ENCODE measurements around the gene RPTOR.

Gene RPTOR

DNA sequence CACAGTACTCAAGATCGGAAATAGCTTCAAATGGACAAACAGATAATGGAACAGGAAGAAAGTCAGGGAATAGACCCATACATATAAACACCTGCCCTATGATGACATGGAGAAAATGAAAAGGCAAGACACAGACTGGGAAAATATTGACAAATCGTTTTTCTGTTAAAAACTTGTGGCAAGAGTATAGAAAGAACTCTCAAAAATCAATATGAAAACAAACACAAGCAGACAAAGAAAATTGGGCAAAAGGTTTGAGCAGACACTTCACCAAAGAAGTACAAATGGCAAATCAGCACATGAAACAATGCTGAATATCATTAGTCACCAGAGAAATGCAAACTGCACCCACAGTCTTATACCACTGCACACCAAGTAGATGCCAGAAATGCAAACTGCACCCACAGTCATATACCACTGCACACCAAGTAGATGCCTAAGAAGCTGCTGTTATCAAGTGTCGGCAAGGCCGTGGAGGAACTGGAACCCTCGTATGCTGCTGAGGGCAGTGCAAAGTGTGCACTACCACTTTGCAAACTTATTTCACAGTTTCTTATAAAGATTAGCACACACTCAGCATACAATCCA lies 323.5 kb downstream of the RPTOR start:
- TF ChIP-seq TOX (CRISPR knock-in tag; IDR thresholded peaks at IDR 0.05; ENCODE audit: borderline replicate concordance) (no peak), ZNF70 (CRISPR knock-in tag; IDR thresholded peaks at IDR 0.05) (no peak), OSR1 (CRISPR knock-in tag; IDR thresholded peaks at IDR 0.05) (no peak), RARB (CRISPR knock-in tag; IDR thresholded peaks at IDR 0.05) (no peak), ZC3H10 (CRISPR knock-in tag; IDR thresholded peaks at IDR 0.05) (no peak), GLIS3 (CRISPR knock-in tag; IDR thresholded peaks at IDR 0.05) (no peak), ZFP3 (CRISPR knock-in tag; IDR thresholded peaks at IDR 0.05) (no peak), CSDC2 (CRISPR knock-in tag; IDR thresholded peaks at IDR 0.05) (no peak), ZFP30 (CRISPR knock-in tag; IDR thresholded peaks at IDR 0.05) (no peak)
- TF ChIP-seq, protein P1, sequence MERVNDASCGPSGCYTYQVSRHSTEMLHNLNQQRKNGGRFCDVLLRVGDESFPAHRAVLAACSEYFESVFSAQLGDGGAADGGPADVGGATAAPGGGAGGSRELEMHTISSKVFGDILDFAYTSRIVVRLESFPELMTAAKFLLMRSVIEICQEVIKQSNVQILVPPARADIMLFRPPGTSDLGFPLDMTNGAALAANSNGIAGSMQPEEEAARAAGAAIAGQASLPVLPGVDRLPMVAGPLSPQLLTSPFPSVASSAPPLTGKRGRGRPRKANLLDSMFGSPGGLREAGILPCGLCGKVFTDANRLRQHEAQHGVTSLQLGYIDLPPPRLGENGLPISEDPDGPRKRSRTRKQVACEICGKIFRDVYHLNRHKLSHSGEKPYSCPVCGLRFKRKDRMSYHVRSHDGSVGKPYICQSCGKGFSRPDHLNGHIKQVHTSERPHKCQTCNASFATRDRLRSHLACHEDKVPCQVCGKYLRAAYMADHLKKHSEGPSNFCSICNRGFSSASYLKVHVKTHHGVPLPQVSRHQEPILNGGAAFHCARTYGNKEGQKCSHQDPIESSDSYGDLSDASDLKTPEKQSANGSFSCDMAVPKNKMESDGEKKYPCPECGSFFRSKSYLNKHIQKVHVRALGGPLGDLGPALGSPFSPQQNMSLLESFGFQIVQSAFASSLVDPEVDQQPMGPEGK (CRISPR knock-in tag; IDR thresholded peaks at IDR 0.05; ENCODE audit: borderline replicate concordance), result no peak
- TF ChIP-seq, protein P2, sequence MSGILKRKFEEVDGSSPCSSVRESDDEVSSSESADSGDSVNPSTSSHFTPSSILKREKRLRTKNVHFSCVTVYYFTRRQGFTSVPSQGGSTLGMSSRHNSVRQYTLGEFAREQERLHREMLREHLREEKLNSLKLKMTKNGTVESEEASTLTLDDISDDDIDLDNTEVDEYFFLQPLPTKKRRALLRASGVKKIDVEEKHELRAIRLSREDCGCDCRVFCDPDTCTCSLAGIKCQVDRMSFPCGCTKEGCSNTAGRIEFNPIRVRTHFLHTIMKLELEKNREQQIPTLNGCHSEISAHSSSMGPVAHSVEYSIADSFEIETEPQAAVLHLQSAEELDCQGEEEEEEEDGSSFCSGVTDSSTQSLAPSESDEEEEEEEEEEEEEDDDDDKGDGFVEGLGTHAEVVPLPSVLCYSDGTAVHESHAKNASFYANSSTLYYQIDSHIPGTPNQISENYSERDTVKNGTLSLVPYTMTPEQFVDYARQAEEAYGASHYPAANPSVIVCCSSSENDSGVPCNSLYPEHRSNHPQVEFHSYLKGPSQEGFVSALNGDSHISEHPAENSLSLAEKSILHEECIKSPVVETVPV (CRISPR knock-in tag; IDR thresholded peaks at IDR 0.05), result no peak
- no peak for ATAC-seq

DNA sequence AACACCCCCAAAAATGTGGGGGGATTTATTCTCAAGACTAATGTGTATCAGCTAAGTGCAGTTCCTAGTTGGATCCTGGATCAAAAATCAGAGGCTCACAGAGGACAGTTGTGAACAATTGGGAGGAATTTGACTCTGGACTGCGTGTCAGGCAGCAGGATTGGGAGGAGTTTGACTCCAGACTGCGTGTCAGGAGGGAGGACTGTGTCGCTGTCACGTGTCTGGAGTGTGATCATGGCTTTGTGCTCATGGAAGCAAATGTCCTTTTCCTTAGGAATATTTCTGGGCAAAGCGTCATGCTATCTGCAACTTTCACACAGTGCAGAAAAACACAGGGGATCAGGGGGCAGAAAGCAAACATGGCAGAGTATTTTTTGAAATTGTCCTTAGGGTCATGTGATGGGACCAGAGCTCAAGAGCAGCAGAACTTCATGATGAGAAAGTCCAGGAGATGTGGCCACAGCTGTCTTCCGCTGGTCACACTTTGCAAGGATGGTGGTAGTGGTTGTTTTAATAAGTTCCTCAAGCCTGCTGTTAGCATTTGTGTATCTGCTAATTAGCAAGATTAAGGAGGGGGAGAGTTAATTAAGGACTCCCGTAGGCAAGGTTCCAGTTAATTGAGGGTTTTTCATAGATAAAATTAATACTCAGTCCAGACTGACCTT lies 325.0 kb downstream of the RPTOR start:
- ATAC-seq, result no peak
- TF ChIP-seq, protein P3, sequence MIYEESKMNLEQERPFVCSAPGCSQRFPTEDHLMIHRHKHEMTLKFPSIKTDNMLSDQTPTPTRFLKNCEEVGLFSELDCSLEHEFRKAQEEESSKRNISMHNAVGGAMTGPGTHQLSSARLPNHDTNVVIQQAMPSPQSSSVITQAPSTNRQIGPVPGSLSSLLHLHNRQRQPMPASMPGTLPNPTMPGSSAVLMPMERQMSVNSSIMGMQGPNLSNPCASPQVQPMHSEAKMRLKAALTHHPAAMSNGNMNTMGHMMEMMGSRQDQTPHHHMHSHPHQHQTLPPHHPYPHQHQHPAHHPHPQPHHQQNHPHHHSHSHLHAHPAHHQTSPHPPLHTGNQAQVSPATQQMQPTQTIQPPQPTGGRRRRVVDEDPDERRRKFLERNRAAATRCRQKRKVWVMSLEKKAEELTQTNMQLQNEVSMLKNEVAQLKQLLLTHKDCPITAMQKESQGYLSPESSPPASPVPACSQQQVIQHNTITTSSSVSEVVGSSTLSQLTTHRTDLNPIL (CRISPR knock-in tag; IDR thresholded peaks at IDR 0.05; ENCODE audit: low read depth), result no peak
- no peak for TF ChIP-seq ZC3H10 (CRISPR knock-in tag; IDR thresholded peaks at IDR 0.05)
- no peak for TF ChIP-seq ZFP3 (CRISPR knock-in tag; IDR thresholded peaks at IDR 0.05)
- TF ChIP-seq, protein P4, sequence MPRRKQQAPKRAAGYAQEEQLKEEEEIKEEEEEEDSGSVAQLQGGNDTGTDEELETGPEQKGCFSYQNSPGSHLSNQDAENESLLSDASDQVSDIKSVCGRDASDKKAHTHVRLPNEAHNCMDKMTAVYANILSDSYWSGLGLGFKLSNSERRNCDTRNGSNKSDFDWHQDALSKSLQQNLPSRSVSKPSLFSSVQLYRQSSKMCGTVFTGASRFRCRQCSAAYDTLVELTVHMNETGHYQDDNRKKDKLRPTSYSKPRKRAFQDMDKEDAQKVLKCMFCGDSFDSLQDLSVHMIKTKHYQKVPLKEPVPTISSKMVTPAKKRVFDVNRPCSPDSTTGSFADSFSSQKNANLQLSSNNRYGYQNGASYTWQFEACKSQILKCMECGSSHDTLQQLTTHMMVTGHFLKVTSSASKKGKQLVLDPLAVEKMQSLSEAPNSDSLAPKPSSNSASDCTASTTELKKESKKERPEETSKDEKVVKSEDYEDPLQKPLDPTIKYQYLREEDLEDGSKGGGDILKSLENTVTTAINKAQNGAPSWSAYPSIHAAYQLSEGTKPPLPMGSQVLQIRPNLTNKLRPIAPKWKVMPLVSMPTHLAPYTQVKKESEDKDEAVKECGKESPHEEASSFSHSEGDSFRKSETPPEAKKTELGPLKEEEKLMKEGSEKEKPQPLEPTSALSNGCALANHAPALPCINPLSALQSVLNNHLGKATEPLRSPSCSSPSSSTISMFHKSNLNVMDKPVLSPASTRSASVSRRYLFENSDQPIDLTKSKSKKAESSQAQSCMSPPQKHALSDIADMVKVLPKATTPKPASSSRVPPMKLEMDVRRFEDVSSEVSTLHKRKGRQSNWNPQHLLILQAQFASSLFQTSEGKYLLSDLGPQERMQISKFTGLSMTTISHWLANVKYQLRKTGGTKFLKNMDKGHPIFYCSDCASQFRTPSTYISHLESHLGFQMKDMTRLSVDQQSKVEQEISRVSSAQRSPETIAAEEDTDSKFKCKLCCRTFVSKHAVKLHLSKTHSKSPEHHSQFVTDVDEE (CRISPR knock-in tag; IDR thresholded peaks at IDR 0.05), result no peak
- no peak for TF ChIP-seq ZNF70 (CRISPR knock-in tag; IDR thresholded peaks at IDR 0.05)
- TF ChIP-seq ESRRG (CRISPR knock-in tag; IDR thresholded peaks at IDR 0.05), result no peak
- TF ChIP-seq, protein P5, sequence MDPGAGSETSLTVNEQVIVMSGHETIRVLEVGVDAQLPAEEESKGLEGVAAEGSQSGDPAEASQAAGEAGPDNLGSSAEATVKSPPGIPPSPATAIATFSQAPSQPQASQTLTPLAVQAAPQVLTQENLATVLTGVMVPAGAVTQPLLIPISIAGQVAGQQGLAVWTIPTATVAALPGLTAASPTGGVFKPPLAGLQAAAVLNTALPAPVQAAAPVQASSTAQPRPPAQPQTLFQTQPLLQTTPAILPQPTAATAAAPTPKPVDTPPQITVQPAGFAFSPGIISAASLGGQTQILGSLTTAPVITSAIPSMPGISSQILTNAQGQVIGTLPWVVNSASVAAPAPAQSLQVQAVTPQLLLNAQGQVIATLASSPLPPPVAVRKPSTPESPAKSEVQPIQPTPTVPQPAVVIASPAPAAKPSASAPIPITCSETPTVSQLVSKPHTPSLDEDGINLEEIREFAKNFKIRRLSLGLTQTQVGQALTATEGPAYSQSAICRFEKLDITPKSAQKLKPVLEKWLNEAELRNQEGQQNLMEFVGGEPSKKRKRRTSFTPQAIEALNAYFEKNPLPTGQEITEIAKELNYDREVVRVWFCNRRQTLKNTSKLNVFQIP (CRISPR knock-in tag; IDR thresholded peaks at IDR 0.05; ENCODE audit: borderline replicate concordance, low read depth), result no peak
- TF ChIP-seq BACH2 (CRISPR knock-in tag; IDR thresholded peaks at IDR 0.05; ENCODE audit: borderline replicate concordance), result no peak
- no peak for TF ChIP-seq ZFP30 (CRISPR knock-in tag; IDR thresholded peaks at IDR 0.05)
- no peak for TF ChIP-seq GLIS3 (CRISPR knock-in tag; IDR thresholded peaks at IDR 0.05)
- no peak for TF ChIP-seq TCF4 (CRISPR knock-in tag; IDR thresholded peaks at IDR 0.05; ENCODE audit: borderline replicate concordance)
- no peak for TF ChIP-seq ZNF8 (CRISPR knock-in tag; IDR thresholded peaks at IDR 0.05)
- no peak for TF ChIP-seq CSDC2 (CRISPR knock-in tag; IDR thresholded peaks at IDR 0.05)
- no peak for TF ChIP-seq ARNTL (CRISPR knock-in tag; IDR thresholded peaks at IDR 0.05; ENCODE audit: borderline replicate concordance, low read depth)
- TF ChIP-seq ZNF565 (CRISPR knock-in tag; conservative IDR thresholded peaks at IDR 0.05; ENCODE audit: low read depth), result no peak
- no peak for TF ChIP-seq ISL1 (CRISPR knock-in tag; IDR thresholded peaks at IDR 0.05)
- TF ChIP-seq RARB (CRISPR knock-in tag; IDR thresholded peaks at IDR 0.05), result no peak
- no peak for TF ChIP-seq TOX (CRISPR knock-in tag; IDR thresholded peaks at IDR 0.05; ENCODE audit: borderline replicate concordance)

Measured in SK-N-SH treated with all-trans-retinoic acid at 6 μM for 48 hours (cell line).